GM13977 (cell line): ENCODE data around the gene CLOCK.

ENCODE experiments used
- DNase-seq: peaks from one replicate; pipeline ENCODE4 v3.0.0; 2012; ENCODE audit warnings: low spot score
- in situ Hi-C: fragments of 300-500 bp; cut with MboI; formaldehyde crosslinking; loops from one replicate; pipeline ENCODE4 v1.12.0; 2022; ENCODE audit warnings: low sequenced_read_pairs, low pct_unique_long_range_greater_than_20kb, mixed read lengths, inconsistent platforms; ENCODE audit not compliant: unreplicated experiment
- TF ChIP-seq, protein P1 (sequence below): IDR thresholded peaks from 2 replicates; pipeline ENCODE4 v1.5.1; 2012; ENCODE audit warnings: mild to moderate bottlenecking, control low read depth; ENCODE audit not compliant: insufficient read depth; ENCODE audit errors: extremely low read depth, missing control alignments

Gene CLOCK

DNA sequence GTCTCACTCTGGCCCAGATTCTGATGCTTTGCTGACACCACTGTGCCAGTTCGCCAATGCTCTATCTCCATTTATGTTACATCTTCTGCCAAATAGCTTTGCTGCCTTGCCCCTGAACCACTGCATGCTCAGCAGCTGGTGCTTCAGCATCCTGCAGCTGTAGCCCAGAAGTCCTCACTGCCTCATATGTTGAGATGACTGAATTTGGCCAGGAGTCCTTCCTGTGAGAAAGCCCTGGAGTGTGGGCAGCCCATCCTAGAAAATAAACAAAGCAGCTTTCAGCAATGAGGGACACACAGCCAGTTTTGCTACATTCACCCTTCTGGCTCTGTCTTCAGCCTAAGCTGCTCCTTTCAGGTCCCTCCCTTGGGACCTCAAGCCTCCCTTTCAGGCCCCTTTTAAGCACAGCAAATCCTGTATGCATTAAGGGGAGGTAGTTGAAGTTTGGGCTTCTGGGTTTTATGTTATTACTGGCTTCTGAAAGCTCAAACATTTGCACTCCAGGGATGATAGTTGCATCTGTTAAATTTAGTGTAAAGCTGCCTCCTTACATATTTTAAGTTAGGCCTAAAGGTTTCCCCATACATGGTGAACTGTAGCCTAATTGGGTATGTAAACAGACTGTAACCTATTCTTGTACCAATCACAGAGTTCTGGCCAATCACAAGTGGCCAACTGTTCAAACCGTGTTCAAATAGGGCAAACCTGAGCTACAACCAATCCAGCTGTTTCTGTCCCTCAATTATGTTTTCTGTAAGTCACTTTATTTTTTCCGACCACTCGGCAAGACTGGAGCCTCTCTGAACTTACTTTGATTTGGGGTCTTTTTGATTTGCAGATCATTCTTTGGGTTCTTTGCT is 153.0 kb downstream of the CLOCK start:
- TF ChIP-seq, protein P1, sequence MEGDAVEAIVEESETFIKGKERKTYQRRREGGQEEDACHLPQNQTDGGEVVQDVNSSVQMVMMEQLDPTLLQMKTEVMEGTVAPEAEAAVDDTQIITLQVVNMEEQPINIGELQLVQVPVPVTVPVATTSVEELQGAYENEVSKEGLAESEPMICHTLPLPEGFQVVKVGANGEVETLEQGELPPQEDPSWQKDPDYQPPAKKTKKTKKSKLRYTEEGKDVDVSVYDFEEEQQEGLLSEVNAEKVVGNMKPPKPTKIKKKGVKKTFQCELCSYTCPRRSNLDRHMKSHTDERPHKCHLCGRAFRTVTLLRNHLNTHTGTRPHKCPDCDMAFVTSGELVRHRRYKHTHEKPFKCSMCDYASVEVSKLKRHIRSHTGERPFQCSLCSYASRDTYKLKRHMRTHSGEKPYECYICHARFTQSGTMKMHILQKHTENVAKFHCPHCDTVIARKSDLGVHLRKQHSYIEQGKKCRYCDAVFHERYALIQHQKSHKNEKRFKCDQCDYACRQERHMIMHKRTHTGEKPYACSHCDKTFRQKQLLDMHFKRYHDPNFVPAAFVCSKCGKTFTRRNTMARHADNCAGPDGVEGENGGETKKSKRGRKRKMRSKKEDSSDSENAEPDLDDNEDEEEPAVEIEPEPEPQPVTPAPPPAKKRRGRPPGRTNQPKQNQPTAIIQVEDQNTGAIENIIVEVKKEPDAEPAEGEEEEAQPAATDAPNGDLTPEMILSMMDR: no peak
- no peak for DNase-seq
- in situ Hi-C loops: no loop called here

DNA sequence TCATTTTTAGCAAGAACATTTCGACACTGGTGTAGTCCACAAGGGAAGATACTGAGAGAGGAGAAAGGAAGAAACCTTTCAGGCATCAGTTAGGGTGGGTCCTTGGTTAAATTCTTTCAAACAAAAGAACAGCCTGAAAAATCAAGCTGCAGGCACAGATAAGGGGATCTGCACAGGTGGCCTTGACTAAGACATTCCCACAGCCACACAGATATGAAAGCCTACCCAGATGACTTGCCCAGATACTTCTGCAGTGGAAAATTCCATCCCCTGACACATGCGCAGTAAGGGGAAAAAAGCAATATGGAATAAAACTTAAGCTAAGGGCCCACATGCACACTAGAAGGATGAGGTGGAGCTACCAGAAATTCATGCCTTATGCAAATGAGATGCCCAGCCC is 159.9 kb downstream of the CLOCK start:
- in situ Hi-C loops: no loop called here
- TF ChIP-seq, protein P1: no peak
- no peak for DNase-seq

DNA sequence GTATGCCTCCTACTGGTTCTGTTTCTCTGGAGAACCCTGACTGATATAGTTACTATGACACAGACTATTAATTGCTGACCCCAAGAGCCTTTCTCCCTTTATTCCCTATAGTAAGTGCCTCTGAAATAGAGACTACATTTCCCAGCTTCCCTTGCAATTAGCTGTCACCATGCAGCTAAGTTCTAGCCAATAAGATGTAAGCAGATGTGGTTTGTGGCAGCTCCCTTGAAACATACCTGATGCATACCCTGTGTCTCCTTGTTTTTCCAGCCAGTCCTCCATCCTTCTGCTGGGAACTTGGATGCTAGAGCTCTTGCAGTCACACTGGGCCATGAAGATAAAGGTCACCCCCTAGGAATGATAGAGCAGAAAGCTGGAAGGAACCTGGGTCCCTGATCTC is 160.6 kb downstream of the CLOCK start:
- no peak for DNase-seq
- in situ Hi-C loops: no loop called here
- TF ChIP-seq, protein P1: no peak

DNA sequence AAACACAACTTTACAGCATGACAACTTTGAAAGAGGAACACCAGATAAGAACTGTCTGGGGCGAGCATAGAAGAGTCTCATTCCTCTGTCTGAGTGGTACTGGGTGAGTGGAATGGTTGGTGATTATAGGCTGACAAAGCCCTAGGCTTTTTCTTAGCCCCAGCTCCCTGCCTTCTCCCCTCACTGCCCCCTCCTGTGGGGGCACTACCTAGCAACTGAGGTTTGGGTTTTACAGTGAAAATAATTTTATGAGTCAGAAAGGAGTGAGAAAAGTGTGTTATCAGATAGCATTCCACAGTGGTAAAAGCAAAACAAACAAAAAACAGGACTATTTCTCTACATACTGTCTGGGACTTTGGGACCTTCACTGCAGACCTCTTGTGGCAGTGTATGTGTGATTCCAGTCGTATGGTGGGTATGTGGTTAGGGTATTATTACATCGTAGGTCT is 161.5 kb downstream of the CLOCK start:
- TF ChIP-seq, protein P1: no peak
- in situ Hi-C loops: no loop called here
- DNase-seq: no peak

DNA sequence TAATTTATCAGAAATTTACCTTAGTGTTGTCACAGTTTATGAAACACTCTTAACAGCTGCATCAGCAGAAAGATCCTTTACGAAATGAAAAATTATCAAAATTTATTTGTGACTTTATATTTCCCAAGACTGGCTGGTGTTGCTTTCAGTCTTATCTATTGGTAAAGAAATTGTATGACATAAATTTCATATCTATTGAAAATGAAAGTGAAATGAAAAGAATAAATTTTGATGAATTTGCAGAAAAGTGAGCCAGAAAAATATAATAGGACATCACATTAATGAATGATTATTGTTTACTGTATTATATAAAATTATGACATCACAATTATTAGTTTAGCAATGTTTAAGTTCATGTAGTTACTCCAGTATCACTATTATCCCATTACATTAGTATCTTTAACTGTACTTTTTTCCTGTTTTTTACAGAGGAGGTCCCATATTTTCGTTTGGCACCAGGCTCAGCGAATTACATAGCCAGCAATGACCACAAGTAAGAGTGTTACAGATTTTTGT is 164.2 kb downstream of the CLOCK start:
- in situ Hi-C loops: no loop called here
- DNase-seq: no peak
- TF ChIP-seq, protein P1: no peak

DNA sequence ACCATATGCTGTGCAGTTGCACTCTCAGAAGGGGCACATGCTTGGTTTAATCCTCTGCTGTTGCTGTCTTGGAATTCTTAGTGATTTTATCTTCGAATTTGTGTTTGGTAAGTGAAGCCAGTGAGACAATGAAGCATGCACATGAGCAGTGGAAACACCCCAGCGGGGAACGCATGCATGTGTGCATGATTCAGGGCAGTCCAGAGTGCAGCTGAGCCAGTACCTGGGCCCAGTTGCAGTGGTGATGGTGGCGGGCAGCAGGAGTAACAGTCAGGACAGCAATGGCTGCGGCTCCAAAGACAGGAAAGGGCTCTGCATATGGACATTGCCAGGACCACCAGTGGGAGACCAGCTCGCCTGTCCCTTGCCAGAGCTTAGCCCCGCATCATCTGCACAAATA is 165.2 kb downstream of the CLOCK start:
- TF ChIP-seq, protein P1: no peak
- in situ Hi-C loops: no loop called here
- no peak for DNase-seq
